ENCODE data around the gene ZNF304.

The ZNF304 gene

DNA sequence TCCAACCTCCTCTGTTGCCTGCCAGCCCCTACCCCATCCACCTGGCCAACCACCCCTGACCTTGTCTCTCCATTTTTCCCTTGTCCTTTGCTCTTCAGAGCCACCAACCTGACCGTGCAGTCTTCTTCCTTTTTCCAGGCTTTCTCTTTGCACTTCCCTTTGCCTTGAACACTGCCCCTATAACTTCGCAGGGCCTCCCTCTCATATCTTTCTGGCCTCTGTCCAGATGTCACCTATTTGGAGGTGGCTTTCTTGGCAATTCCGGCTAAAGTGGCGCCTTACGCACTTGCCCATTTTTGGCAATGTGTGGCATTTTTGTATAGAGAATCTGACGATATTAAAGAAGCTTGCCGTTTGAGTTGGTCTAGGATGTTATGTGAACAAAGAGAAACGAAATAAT, 30.0 kb upstream of the ZNF304 start:
- TF ChIP-seq POLR2A (IDR thresholded peaks at IDR 0.05; ENCODE audit: extremely low read depth, insufficient read length): no peak
- TF ChIP-seq, protein P1, sequence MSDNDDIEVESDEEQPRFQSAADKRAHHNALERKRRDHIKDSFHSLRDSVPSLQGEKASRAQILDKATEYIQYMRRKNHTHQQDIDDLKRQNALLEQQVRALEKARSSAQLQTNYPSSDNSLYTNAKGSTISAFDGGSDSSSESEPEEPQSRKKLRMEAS (IDR thresholded peaks at IDR 0.05; ENCODE audit: low read depth, low read length): no peak
- no peak for TF ChIP-seq MYC (IDR thresholded peaks at IDR 0.05; ENCODE audit: low read depth, low read length)
- TF ChIP-seq, protein P2, sequence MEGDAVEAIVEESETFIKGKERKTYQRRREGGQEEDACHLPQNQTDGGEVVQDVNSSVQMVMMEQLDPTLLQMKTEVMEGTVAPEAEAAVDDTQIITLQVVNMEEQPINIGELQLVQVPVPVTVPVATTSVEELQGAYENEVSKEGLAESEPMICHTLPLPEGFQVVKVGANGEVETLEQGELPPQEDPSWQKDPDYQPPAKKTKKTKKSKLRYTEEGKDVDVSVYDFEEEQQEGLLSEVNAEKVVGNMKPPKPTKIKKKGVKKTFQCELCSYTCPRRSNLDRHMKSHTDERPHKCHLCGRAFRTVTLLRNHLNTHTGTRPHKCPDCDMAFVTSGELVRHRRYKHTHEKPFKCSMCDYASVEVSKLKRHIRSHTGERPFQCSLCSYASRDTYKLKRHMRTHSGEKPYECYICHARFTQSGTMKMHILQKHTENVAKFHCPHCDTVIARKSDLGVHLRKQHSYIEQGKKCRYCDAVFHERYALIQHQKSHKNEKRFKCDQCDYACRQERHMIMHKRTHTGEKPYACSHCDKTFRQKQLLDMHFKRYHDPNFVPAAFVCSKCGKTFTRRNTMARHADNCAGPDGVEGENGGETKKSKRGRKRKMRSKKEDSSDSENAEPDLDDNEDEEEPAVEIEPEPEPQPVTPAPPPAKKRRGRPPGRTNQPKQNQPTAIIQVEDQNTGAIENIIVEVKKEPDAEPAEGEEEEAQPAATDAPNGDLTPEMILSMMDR (IDR thresholded peaks at IDR 0.05; ENCODE audit: low read depth, low read length): no peak

DNA sequence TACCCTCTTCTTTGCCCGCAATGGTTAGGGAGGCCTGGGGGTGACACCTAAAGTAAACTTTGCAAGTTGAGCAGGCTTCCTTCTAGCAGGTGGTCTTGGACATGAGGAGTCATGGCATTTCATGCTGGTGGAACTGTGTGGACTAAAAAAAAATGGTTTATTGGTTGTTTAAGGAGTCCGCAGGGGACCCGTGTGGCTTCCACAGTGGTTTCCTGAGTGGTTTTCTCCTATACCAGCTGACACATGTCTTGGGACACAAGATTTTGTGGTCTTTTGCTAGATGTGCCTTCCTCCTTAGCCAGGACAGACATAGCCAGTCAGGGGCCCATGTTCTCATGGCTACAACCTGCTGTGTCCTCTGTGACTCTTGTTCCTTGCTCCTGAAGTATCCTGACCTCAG, 29.3 kb upstream of the ZNF304 start:
- TF ChIP-seq POLR2A (IDR thresholded peaks at IDR 0.05; ENCODE audit: extremely low read depth, insufficient read length): no peak
- TF ChIP-seq, protein P1 (IDR thresholded peaks at IDR 0.05; ENCODE audit: low read depth, low read length): no peak
- TF ChIP-seq, protein P2 (IDR thresholded peaks at IDR 0.05; ENCODE audit: low read depth, low read length): no peak
- no peak for TF ChIP-seq MYC (IDR thresholded peaks at IDR 0.05; ENCODE audit: low read depth, low read length)
- peak overlapping the region; percentile 83 for H3K4me3 ChIP-seq (ENCODE audit: low read depth, low read length)
- DNase-seq (ENCODE audit: low read depth): peak; percentile 59

More for the DNA sequence above, 30.0 kb upstream of the ZNF304 start:
- peak overlapping the region; percentile 83 for H3K4me3 ChIP-seq (ENCODE audit: low read depth, low read length)
- DNase-seq (ENCODE audit: low read depth): no peak

DNA sequence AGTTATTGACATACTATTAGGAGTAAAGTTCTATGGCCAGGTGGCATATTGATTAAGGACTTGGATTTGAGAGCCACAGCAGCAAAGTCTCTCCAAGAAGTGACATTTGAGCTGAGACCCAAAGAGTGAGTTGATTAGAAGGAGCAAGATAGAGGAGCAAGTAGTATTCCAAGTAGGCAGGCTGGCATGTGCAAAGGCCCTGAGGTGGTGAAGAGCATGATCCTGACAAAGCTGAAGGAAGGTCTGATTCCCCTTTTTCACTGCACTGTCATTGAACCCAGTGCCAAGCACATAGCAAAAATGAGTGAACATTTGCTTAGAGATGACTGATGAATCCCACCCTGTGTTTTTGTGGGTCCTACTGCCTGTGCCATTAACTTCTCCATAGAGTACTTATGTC, 26.1 kb upstream of the ZNF304 start:
- no peak overlapping the region for H3K4me3 ChIP-seq (ENCODE audit: low read depth, low read length)
- no peak for DNase-seq (ENCODE audit: low read depth)
- TF ChIP-seq, protein P2 (IDR thresholded peaks at IDR 0.05; ENCODE audit: low read depth, low read length): no peak
- TF ChIP-seq POLR2A (IDR thresholded peaks at IDR 0.05; ENCODE audit: extremely low read depth, insufficient read length) (no peak), MYC (IDR thresholded peaks at IDR 0.05; ENCODE audit: low read depth, low read length) (no peak)
- TF ChIP-seq, protein P1 (IDR thresholded peaks at IDR 0.05; ENCODE audit: low read depth, low read length): no peak

DNA sequence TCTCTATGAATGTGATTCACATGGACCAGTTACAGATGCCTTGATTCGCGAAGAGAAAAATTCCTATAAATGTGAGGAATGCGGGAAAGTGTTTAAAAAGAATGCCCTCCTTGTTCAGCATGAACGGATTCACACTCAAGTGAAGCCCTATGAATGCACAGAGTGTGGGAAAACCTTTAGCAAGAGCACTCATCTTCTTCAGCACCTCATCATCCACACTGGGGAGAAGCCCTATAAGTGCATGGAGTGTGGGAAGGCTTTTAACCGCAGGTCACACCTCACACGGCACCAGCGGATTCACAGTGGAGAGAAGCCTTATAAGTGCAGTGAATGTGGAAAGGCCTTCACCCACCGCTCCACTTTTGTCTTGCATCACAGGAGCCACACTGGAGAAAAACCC, 23.1 kb upstream of the ZNF304 start:
- no peak overlapping the region for H3K4me3 ChIP-seq (ENCODE audit: low read depth, low read length)
- DNase-seq (ENCODE audit: low read depth): no peak
- no peak for TF ChIP-seq POLR2A (IDR thresholded peaks at IDR 0.05; ENCODE audit: extremely low read depth, insufficient read length)
- TF ChIP-seq, protein P1 (IDR thresholded peaks at IDR 0.05; ENCODE audit: low read depth, low read length): no peak
- TF ChIP-seq, protein P2 (IDR thresholded peaks at IDR 0.05; ENCODE audit: low read depth, low read length): no peak
- TF ChIP-seq MYC (IDR thresholded peaks at IDR 0.05; ENCODE audit: low read depth, low read length): no peak

DNA sequence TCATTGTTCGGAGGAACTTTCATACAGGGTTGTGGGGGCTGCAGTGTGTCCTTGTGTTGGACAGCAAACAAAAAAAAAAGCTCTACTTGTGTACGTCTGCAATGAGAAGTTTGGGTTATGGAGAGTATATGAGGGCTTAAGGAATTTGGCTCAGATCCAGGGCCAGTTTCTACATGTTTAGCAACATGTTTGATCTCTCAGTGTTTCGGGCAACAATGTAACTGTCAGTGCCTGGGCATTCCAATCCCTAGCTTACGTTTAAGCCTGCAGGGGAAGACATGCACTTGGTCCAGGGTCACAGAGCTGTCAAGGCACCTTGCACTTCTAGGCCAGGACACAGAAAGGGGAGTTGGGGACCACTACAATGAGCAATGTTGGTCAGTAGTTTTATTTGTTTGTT, 16.9 kb upstream of the ZNF304 start:
- DNase-seq (ENCODE audit: low read depth): no peak
- no peak overlapping the region for H3K4me3 ChIP-seq (ENCODE audit: low read depth, low read length)
- no peak for TF ChIP-seq MYC (IDR thresholded peaks at IDR 0.05; ENCODE audit: low read depth, low read length)

DNA sequence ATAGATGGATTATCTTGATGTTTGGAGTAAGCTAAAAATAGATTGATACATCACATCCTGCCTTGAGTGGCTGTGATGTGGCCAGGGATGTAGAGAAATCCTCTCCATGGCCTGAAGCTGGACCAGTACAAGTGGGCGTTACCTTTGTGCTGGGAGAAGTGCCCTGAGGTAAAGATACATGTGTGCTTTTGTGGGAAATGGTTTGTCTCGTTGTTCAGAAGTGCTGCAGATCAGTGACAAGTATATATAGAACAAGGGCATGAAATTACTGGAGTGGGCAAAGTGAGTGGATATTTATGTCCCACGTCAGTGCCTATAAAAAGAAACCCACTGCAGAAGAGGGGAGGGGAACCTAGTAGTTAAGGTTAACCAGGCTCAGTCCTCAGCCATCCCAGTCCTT, 12.2 kb upstream of the ZNF304 start:
- no peak for DNase-seq (ENCODE audit: low read depth)
- no peak overlapping the region for H3K4me3 ChIP-seq (ENCODE audit: low read depth, low read length)
- TF ChIP-seq, protein P2 (IDR thresholded peaks at IDR 0.05; ENCODE audit: low read depth, low read length): no peak
- TF ChIP-seq MYC (IDR thresholded peaks at IDR 0.05; ENCODE audit: low read depth, low read length) (no peak), POLR2A (IDR thresholded peaks at IDR 0.05; ENCODE audit: extremely low read depth, insufficient read length) (no peak)
- TF ChIP-seq, protein P1 (IDR thresholded peaks at IDR 0.05; ENCODE audit: low read depth, low read length): no peak
